Immature natural killer cell (primary cell): ENCODE results near the gene NOTCH3. TPM values are rescaled to one million over a fixed set of nuclear protein-coding genes. Genes with fewer than 3 reads are reported as not detected.

Experiments used
- DNase-seq, 3 donors: peaks; one replicate each; pipeline ENCODE4 v3.0.0; 2022; ENCODE audit warnings: mixed read lengths in 1 of 3
- H3K27ac Mint-ChIP-seq, 6 donors: one replicate each; pipeline ENCODE4 v1.8.0; 2020; ENCODE audit warnings: mixed read lengths in 6 of 6, mild to moderate bottlenecking in 5 of 6, inconsistent platforms in 4 of 6, moderate library complexity in 3 of 6
- H3K27me3 Mint-ChIP-seq, 3 donors: one replicate each; pipeline ENCODE4 v1.8.0; 2020 to 2021; ENCODE audit warnings: low read depth in 3 of 3, mild to moderate bottlenecking in 3 of 3, mixed read lengths in 3 of 3, moderate library complexity in 3 of 3, inconsistent platforms in 1 of 3
- H3K36me3 Mint-ChIP-seq, 3 donors: one replicate each; pipeline ENCODE4 v1.8.0; 2020; ENCODE audit warnings: mixed read lengths in 3 of 3, inconsistent platforms in 2 of 3, mild to moderate bottlenecking in 2 of 3
- H3K4me1 Mint-ChIP-seq, 2 donors: one replicate each; pipeline ENCODE4 v1.8.0; 2020; ENCODE audit warnings: inconsistent platforms in 2 of 2, mild to moderate bottlenecking in 2 of 2, mixed read lengths in 2 of 2, moderate library complexity in 1 of 2
- H3K4me3 Mint-ChIP-seq, 5 donors: one replicate each; pipeline ENCODE4 v1.8.0; 2020; ENCODE audit warnings: mild to moderate bottlenecking in 5 of 5, mixed read lengths in 5 of 5, inconsistent platforms in 3 of 5, moderate library complexity in 3 of 5
- H3K9me3 Mint-ChIP-seq, 6 donors: one replicate each; pipeline ENCODE4 v1.8.0; 2020; ENCODE audit warnings: mild to moderate bottlenecking in 6 of 6, mixed read lengths in 6 of 6, inconsistent platforms in 4 of 6, moderate library complexity in 3 of 6
- polyA plus RNA-seq, 3 donors: library from polyadenylated mRNA; unstranded; fragments of 300-500 nt; fragmentation: Illumina TruSeq; gene quantifications; one replicate each; pipeline ENCODE4 v1.2.3, GENCODE V29; 2021

Gene NOTCH3
- polyA plus RNA-seq, 3 donors from 2014 or later = not detected

DNA sequence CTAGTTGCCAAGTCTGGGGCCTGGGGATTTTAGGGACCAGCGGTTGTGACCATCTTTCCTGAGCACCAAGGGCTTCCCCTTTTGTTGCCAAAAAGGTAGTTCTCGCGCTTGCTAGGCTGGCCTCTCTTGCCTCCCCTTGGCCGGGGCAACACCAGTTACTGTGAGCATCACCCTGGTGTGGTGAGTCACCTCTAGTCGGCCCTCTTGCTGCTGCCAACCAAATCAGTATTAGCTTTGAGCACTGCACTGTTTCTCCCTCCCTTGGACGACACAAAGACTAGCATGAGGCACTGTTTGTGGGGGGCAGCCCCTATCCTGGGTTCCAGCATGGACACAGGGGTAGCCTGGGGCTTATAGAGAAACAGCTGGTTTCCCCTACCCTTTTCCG is 86.6 kb downstream of the NOTCH3 start:
- DNase-seq = no peak
- peak overlapping the region in 1 of 6 donors; percentile 4 for H3K27ac Mint-ChIP-seq
- no peak overlapping the region for H3K4me3 Mint-ChIP-seq
- H3K36me3 Mint-ChIP-seq = peaks cover 8 to 16% (median 9%) of the 10 kb centered on the region in 3 donors
- H3K9me3 Mint-ChIP-seq = no peaks in the 10 kb centered on the region
- H3K4me1 Mint-ChIP-seq = no peaks in the 10 kb centered on the region
- H3K27me3 Mint-ChIP-seq = no peaks in the 10 kb centered on the region

DNA sequence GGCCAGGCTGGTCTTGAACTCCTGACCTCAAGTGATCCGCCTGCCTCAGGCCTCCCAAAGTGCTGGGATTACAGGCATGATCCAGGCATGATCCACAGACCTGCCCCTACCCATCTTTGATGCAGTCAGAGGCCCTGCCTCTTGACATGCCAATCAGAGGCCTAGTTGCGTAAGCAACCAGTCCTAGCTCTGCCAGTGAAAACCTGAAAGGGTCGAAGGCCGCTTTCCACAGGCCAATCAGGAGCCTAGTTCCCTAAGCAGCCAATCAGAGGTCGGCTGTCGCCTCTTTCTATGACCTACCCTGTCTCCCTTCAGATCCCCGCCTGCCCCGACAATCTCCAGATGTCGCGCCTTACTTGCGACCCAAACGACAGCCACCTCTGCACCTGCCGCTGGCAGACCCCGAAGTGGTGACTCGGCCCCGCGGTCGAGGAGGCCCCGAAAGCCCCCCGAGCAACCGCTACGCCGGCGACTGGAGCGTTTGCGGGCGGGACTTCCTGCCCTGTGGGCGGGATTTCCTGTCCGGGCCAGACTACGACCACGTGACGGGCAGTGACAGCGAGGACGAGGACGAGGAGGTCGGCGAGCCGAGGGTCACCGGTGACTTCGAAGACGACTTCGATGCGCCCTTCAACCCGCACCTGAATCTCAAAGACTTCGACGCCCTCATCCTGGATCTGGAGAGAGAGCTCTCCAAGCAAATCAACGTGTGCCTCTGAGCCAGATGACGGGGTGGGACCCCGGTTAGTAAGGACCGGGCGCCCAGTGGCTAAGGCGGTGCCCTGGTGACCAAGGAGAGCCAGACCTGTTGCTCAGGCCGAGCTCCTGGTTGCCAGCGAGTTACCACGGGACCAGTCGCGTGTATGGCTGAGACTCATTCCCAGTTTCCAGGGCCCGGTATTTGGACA is 87.3 kb downstream of the NOTCH3 start:
- no peak overlapping the region for H3K27ac Mint-ChIP-seq
- H3K36me3 Mint-ChIP-seq = peaks cover 2 to 13% (median 7%) of the 10 kb centered on the region in 3 donors
- H3K4me1 Mint-ChIP-seq = no peaks in the 10 kb centered on the region
- H3K4me3 Mint-ChIP-seq = no peak overlapping the region
- H3K9me3 Mint-ChIP-seq = no peaks in the 10 kb centered on the region
- no peak for DNase-seq
- H3K27me3 Mint-ChIP-seq = peaks cover 0 to under 1% (median 0%) of the 10 kb centered on the region in 3 donors

DNA sequence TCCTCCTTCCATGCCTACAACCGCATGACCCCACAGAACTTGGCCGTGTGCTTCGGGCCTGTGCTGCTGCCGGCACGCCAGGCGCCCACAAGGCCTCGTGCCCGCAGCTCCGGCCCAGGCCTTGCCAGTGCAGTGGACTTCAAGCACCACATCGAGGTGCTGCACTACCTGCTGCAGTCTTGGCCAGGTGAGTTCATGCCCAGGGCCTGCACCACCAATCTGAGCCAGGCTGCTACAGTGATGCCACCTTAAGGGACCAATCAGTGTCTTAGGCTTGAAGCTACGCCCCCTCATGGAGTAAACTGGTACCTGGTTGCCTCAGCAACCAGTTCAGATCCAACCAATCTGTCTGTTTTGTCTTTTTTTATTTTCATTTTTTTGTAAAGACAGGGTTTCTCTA is 88.4 kb downstream of the NOTCH3 start:
- Mint-ChIP-seq H3K27me3 (peaks cover 3 to 7% (median 5%) of the 10 kb centered on the region in 3 donors), H3K36me3 (peaks cover 0 to 7% (median 4%) of the 10 kb centered on the region in 3 donors), H3K27ac (peak overlapping the region in 1 of 6 donors; percentile 48), H3K4me1 (no peaks in the 10 kb centered on the region), H3K4me3 (no peak overlapping the region), H3K9me3 (no peaks in the 10 kb centered on the region)
- DNase-seq = no peak

DNA sequence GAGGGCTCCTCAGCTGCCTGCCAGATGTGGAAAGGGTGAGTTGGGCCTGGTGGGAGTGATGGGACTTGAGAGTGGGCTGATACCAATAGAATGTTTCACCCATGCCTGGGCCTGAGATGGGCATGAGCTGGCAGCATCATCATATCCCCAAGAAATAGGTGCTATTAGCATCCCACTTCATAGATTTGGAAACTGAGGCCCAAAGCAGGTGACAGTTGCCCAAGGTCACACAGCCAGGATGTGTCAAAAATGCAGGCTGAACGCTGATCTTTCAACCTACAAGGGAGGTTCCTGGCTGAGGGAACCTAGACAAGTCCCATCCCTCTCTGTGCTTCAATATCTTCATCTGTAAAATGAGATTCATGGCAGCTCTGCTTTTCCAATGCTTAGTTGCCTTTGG is 89.0 kb downstream of the NOTCH3 start:
- Mint-ChIP-seq H3K4me1 (peaks cover 2 to 3% of the 10 kb centered on the region in 2 donors), H3K9me3 (no peaks in the 10 kb centered on the region), H3K27me3 (peaks cover 3 to 10% (median 8%) of the 10 kb centered on the region in 3 donors), H3K27ac (no peak overlapping the region), H3K36me3 (peaks cover 0 to 3% (median 0%) of the 10 kb centered on the region in 3 donors), H3K4me3 (no peak overlapping the region)
- no peak for DNase-seq

DNA sequence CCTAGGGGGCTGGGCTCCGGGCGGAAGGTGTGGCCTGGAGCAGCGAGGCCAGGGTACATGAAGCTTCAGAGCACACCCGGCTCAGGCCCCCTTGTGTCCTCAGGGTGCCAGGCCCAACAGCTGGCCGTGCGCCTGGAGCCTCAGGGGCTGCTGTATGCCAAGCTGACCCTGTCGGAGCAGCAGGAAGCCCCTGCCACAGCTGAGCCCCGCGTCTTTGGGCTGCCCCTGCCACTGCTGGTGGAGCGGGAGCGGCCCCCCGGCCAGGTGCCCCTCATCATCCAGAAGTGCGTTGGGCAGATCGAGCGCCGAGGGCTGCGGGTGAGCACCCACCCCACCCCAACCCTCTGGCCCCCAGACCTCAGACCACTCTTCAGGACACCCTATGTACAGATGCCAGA is 90.4 kb downstream of the NOTCH3 start:
- DNase-seq = no peak
- peaks cover 0 to 1% (median 0%) of the 10 kb centered on the region in 6 donors for H3K9me3 Mint-ChIP-seq
- H3K27ac Mint-ChIP-seq = no peak overlapping the region

DNA sequence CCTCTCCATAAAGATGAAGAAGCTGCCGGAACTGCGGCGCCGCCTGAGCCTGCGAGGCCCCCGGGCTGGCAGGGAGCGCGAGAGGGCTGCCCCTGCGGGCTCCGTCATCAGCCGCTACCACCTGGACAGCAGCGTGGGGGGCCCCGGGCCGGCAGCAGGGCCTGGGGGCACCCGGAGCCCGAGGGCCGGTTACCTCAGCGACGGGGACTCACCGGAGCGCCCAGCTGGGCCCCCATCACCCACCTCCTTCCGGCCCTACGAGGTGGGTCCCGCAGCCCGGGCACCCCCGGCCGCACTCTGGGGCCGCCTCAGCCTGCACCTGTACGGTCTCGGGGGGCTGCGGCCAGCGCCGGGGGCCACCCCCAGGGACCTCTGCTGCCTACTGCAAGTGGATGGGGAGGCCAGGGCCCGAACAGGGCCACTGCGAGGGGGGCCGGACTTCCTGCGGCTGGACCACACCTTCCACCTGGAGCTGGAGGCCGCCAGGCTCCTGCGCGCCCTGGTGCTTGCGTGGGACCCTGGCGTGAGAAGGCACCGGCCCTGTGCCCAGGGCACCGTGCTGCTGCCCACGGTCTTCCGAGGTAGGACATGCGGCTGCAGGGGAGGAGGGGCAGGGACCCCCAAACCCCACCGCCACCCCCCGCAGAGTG is 90.9 kb downstream of the NOTCH3 start:
- Mint-ChIP-seq H3K4me3 (no peak overlapping the region), H3K36me3 (peaks cover 0 to 4% (median 0%) of the 10 kb centered on the region in 3 donors), H3K27me3 (peaks cover 9 to 22% (median 12%) of the 10 kb centered on the region in 3 donors), H3K4me1 (peaks cover 7 to 12% of the 10 kb centered on the region in 2 donors), H3K27ac (no peak overlapping the region), H3K9me3 (peaks cover 0 to 1% (median 0%) of the 10 kb centered on the region in 6 donors)
- no peak for DNase-seq

More for the DNA sequence above, 90.4 kb downstream of the NOTCH3 start:
- Mint-ChIP-seq H3K27me3 (peaks cover 6 to 22% (median 12%) of the 10 kb centered on the region in 3 donors), H3K4me3 (no peak overlapping the region), H3K4me1 (peaks cover 7 to 12% of the 10 kb centered on the region in 2 donors), H3K36me3 (no peaks in the 10 kb centered on the region)

Other genes starting within 250 kb of the NOTCH3 start
- gene SLC1A6, start 221.1 kb downstream of the NOTCH3 start, polyA plus RNA-seq = not detected
- gene CASP14, start 151.5 kb downstream of the NOTCH3 start, polyA plus RNA-seq = not detected
- gene OR1I1, start 118.8 kb downstream of the NOTCH3 start, polyA plus RNA-seq = not detected
- not detected for gene SYDE1, start 93.6 kb downstream of the NOTCH3 start, polyA plus RNA-seq
- not detected for gene EPHX3, start 31.5 kb upstream of the NOTCH3 start, polyA plus RNA-seq
- gene BRD4, start 131.5 kb upstream of the NOTCH3 start, polyA plus RNA-seq = 10 to 100 TPM in 1 of 3 donors, 1 to 10 TPM in 2; 4.3 to 16.7 (median 7.0) TPM
- 10 to 100 TPM in 2 of 3 donors, 1 to 10 TPM in 1; 7.8 to 21.9 (median 11.1) TPM for gene AKAP8, start 178.8 kb upstream of the NOTCH3 start, polyA plus RNA-seq
- 10 to 100 TPM; 28.4 to 58.5 (median 29.6) TPM for gene AKAP8L, start 218.0 kb upstream of the NOTCH3 start, polyA plus RNA-seq
- 1 to 10 TPM in 1 of 3 donors, under 1 TPM in 1, not detected in 1; 0.78 to 1.5 TPM for gene WIZ, start 249.0 kb upstream of the NOTCH3 start, polyA plus RNA-seq